HepG2 (cell line): ENCODE results near the gene RIPK3. TPM values are rescaled to one million over a fixed set of nuclear protein-coding genes. Genes with fewer than 3 reads are reported as not detected.

Source experiments
- ISX ChIP-seq: sonication (generic); formaldehyde crosslinking; conservative IDR thresholded peaks from 2 replicates; pipeline ENCODE4 v1.5.0; 2020; ENCODE audit warnings: missing genetic modification reagents
- KLF6 ChIP-seq: IDR thresholded peaks from 2 replicates; pipeline ENCODE4 v1.8.0; 2016; ENCODE audit warnings: missing biosample characterization, missing genetic modification reagents
- MAF1 ChIP-seq: sonication (generic); formaldehyde crosslinking; IDR thresholded peaks from 2 replicates; pipeline ENCODE4 v1.5.0; 2020; ENCODE audit warnings: missing genetic modification reagents, borderline replicate concordance
- MAFK ChIP-seq, 2 experiments: IDR thresholded peaks in 1 of 2; conservative IDR thresholded peaks in 1 of 2; 2 replicates each; pipeline ENCODE4 v1.6.1; 2011; ENCODE audit warnings: improper control_type of control experiment in 2 of 2, low read length in 2 of 2
- MATR3 ChIP-seq: sonication (generic); formaldehyde crosslinking; IDR thresholded peaks from 2 replicates; pipeline ENCODE4 v1.4.0; 2020; ENCODE audit warnings: missing genetic modification reagents
- MED1 ChIP-seq: sonication (generic); formaldehyde crosslinking; IDR thresholded peaks from 2 replicates; pipeline ENCODE4 v1.4.0; 2020; ENCODE audit warnings: missing genetic modification reagents
- PHF8 ChIP-seq: sonication (generic); formaldehyde crosslinking; IDR thresholded peaks from 2 replicates; pipeline ENCODE4 v1.5.0; 2020; ENCODE audit warnings: missing genetic modification reagents
- RBFOX2 ChIP-seq: fragments of 200-400 bp; formaldehyde crosslinking; IDR thresholded peaks from 2 replicates; pipeline ENCODE4 v1.6.1; 2017; ENCODE audit warnings: low read depth, mild to moderate bottlenecking, low read length
- RBM22 ChIP-seq: fragments of 200-400 bp; formaldehyde crosslinking; optimal IDR thresholded peaks from 2 replicates; pipeline ENCODE3; 2017; ENCODE audit warnings: mild to moderate bottlenecking, low read length, moderate library complexity
- REPIN1 ChIP-seq: sonication (generic); formaldehyde crosslinking; IDR thresholded peaks from 2 replicates; pipeline ENCODE4 v1.8.0; 2022; ENCODE audit warnings: missing genetic modification reagents, low read depth, mild to moderate bottlenecking, borderline replicate concordance
- SMC3 ChIP-seq: IDR thresholded peaks from 2 replicates; pipeline ENCODE4 v1.6.1; 2011; ENCODE audit warnings: low read length, improper control_type of control experiment
- SUZ12 ChIP-seq: fragments of 150-350 bp; IDR thresholded peaks from 2 replicates; pipeline ENCODE4 v1.6.1; 2014; ENCODE audit warnings: low read depth, low read length
- TCF7L2 ChIP-seq: IDR thresholded peaks from 2 replicates; pipeline ENCODE4 v1.6.1; 2011; ENCODE audit warnings: mild to moderate bottlenecking, low read depth, low read length, moderate library complexity
- TMF1 ChIP-seq: sonication (generic); formaldehyde crosslinking; IDR thresholded peaks from 2 replicates; pipeline ENCODE4 v1.8.1; 2022; ENCODE audit warnings: low read depth, missing genetic modification reagents
- ZBTB20 ChIP-seq: sonication (generic); formaldehyde crosslinking; IDR thresholded peaks from 2 replicates; pipeline ENCODE4 v1.8.1; 2023; ENCODE audit warnings: missing genetic modification reagents, low read depth, mild to moderate bottlenecking, borderline replicate concordance
- ZFP82 ChIP-seq: sonication (generic); formaldehyde crosslinking; IDR thresholded peaks from 2 replicates; pipeline ENCODE4 v1.5.1; 2020; ENCODE audit warnings: mild to moderate bottlenecking, missing genetic modification reagents, borderline replicate concordance
- ZFX ChIP-seq: sonication (generic); formaldehyde crosslinking; IDR thresholded peaks from 2 replicates; pipeline ENCODE4 v1.4.0; 2020; ENCODE audit warnings: mild to moderate bottlenecking, low read depth, missing genetic modification reagents, moderate library complexity
- ZNF20 ChIP-seq: sonication (generic); formaldehyde crosslinking; IDR thresholded peaks from 2 replicates; pipeline ENCODE4 v1.4.0; 2020; ENCODE audit warnings: mild to moderate bottlenecking, moderate library complexity, missing genetic modification reagents
- ZNF598 ChIP-seq: sonication (generic); formaldehyde crosslinking; IDR thresholded peaks from 2 replicates; pipeline ENCODE4 v1.5.1; 2020; ENCODE audit warnings: mild to moderate bottlenecking, missing genetic modification reagents, borderline replicate concordance
- ZNF615 ChIP-seq: sonication (generic); formaldehyde crosslinking; IDR thresholded peaks from 2 replicates; pipeline ENCODE4 v1.5.0; 2020; ENCODE audit warnings: mild to moderate bottlenecking, missing genetic modification reagents, borderline replicate concordance
- ZSCAN29 ChIP-seq: sonication (generic); formaldehyde crosslinking; conservative IDR thresholded peaks from 2 replicates; pipeline ENCODE4 v1.4.0; 2020; ENCODE audit warnings: mild to moderate bottlenecking, missing genetic modification reagents
- polyA plus RNA-seq, 8 experiments: library from polyadenylated mRNA; depleted of rRNA in 3 of 8; stranded (reverse) in 7 of 8; unstranded in 1 of 8; fragments of >200 nt; fragmentation: Illumina TruSeq in 4 of 8; extraction: Trizol in 4 of 8; gene quantifications; 2 replicates each; pipeline versions ENCODE4 v1.2.1 to v1.2.3, GENCODE V29; 2011 to 2016; ENCODE audit warnings: low read depth in 4 of 8, missing spikeins in 1 of 8, mixed read lengths in 1 of 8; ENCODE audit not compliant: insufficient read depth in 1 of 8
- total RNA-seq, 5 experiments: library from RNA; depleted of rRNA; stranded (reverse); fragments of >200 nt; fragmentation: Illumina TruSeq; extraction: Trizol; gene quantifications; 2 replicates each; pipeline ENCODE4 v1.2.3, GENCODE V29; 2016; ENCODE audit warnings: low read depth in 1 of 5
- TF ChIP-seq, protein P1 (sequence below): sonication (generic); formaldehyde crosslinking; IDR thresholded peaks from 2 replicates; pipeline ENCODE4 v1.5.1; 2020; ENCODE audit warnings: missing genetic modification reagents, mild to moderate bottlenecking, borderline replicate concordance
- TF ChIP-seq, protein P2 (sequence below): sonication (generic); formaldehyde crosslinking; IDR thresholded peaks from 2 replicates; pipeline ENCODE4 v1.4.0; 2020; ENCODE audit warnings: mild to moderate bottlenecking, missing genetic modification reagents
- TF ChIP-seq, protein P3 (sequence below): fragments of 450-650 bp; IDR thresholded peaks from 2 replicates; pipeline ENCODE4 v1.6.1; 2017
- TF ChIP-seq, protein P4 (sequence below): sonication (generic); formaldehyde crosslinking; IDR thresholded peaks from 2 replicates; pipeline ENCODE4 v1.4.0; 2020; ENCODE audit warnings: missing genetic modification reagents
- TF ChIP-seq, protein P5 (sequence below): sonication (generic); formaldehyde crosslinking; IDR thresholded peaks from 2 replicates; pipeline ENCODE4 v1.5.0; 2020; ENCODE audit warnings: missing genetic modification reagents, mild to moderate bottlenecking, borderline replicate concordance

Gene RIPK3
- total and polyA plus RNA-seq, 2 of the 13 experiments (the other 11 are each of a cell fraction or from before 2014, with no cell fraction given), result not detected

DNA sequence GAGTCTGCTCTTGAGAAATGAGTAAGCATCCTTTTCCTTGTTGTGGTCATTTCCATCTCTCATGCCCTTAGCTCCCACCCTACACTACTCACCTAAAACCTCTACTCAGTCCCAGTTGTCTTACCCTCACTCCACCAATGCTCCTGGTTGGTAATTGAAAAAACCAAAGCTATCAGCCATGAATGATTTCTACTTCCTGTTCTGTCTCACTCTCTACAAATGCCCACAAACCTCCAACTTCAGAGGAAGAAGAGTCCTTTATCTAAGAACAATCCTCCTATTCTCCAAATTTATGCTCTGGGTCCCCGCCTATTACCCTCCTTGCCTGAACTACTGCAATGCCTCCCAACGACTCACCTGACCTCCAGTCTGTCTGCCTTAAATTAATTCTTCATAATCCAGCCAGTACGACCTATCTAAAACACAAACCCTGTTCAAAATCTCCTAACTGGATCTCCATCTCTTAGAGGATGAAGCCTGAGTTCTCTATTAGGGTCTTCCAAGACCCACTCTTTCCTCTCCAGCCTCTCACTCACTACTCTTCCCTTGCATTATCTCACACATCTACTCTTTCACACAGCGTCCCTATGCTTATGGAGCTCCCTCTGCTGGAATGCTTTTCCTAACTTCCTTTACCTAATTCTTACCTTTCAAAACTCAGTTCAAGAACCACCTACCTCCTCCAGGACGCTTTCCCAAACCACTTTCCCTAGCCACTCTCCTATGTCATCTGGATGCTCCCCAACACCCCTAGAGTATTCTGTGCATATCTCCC, 42.4 kb downstream of the RIPK3 start (continued):
- TF ChIP-seq, protein P1, sequence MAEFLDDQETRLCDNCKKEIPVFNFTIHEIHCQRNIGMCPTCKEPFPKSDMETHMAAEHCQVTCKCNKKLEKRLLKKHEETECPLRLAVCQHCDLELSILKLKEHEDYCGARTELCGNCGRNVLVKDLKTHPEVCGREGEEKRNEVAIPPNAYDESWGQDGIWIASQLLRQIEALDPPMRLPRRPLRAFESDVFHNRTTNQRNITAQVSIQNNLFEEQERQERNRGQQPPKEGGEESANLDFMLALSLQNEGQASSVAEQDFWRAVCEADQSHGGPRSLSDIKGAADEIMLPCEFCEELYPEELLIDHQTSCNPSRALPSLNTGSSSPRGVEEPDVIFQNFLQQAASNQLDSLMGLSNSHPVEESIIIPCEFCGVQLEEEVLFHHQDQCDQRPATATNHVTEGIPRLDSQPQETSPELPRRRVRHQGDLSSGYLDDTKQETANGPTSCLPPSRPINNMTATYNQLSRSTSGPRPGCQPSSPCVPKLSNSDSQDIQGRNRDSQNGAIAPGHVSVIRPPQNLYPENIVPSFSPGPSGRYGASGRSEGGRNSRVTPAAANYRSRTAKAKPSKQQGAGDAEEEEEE (CRISPR knock-in tag), result no peak
- no peak for TF ChIP-seq MATR3
- TF ChIP-seq, protein P2, sequence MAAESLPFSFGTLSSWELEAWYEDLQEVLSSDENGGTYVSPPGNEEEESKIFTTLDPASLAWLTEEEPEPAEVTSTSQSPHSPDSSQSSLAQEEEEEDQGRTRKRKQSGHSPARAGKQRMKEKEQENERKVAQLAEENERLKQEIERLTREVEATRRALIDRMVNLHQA, result no peak; the same call in 1 of the 2 replicates
- TF ChIP-seq TMF1 (CRISPR knock-in tag), result no peak
- no peak for TF ChIP-seq ISX
- TF ChIP-seq ZBTB20 (CRISPR knock-in tag), result no peak
- no peak for TF ChIP-seq ZFP82 (CRISPR knock-in tag)
- TF ChIP-seq ZNF20 (CRISPR knock-in tag), result no peak
- TF ChIP-seq RBM22, result peak; percentile 63
- 0 out of 2 replicates have a peak, but pooled peaks have one; percentile 73 for TF ChIP-seq ZSCAN29 (CRISPR knock-in tag)
- TF ChIP-seq, protein P3, sequence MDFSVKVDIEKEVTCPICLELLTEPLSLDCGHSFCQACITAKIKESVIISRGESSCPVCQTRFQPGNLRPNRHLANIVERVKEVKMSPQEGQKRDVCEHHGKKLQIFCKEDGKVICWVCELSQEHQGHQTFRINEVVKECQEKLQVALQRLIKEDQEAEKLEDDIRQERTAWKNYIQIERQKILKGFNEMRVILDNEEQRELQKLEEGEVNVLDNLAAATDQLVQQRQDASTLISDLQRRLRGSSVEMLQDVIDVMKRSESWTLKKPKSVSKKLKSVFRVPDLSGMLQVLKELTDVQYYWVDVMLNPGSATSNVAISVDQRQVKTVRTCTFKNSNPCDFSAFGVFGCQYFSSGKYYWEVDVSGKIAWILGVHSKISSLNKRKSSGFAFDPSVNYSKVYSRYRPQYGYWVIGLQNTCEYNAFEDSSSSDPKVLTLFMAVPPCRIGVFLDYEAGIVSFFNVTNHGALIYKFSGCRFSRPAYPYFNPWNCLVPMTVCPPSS, result no peak
- no peak for TF ChIP-seq ZNF598 (CRISPR knock-in tag)
- no peak for TF ChIP-seq ZNF615 (CRISPR knock-in tag)
- no peak for TF ChIP-seq PHF8
- TF ChIP-seq, protein P4, sequence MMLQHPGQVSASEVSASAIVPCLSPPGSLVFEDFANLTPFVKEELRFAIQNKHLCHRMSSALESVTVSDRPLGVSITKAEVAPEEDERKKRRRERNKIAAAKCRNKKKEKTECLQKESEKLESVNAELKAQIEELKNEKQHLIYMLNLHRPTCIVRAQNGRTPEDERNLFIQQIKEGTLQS (CRISPR knock-in tag), result no peak
- TF ChIP-seq TCF7L2, result no peak
- TF ChIP-seq REPIN1 (CRISPR knock-in tag), result no peak
- no peak for TF ChIP-seq MAF1 (CRISPR knock-in tag)
- peak; percentile 60 for TF ChIP-seq ZFX (CRISPR knock-in tag)
- TF ChIP-seq, protein P5, sequence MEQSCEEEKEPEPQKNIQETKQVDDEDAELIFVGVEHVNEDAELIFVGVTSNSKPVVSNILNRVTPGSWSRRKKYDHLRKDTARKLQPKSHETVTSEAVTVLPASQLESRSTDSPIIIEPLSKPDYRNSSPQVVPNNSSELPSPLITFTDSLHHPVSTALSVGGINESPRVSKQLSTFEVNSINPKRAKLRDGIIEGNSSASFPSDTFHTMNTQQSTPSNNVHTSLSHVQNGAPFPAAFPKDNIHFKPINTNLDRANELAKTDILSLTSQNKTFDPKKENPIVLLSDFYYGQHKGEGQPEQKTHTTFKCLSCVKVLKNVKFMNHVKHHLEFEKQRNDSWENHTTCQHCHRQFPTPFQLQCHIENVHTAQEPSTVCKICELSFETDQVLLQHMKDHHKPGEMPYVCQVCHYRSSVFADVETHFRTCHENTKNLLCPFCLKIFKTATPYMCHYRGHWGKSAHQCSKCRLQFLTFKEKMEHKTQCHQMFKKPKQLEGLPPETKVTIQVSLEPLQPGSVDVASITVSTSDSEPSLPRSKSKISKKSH, result no peak
- 0 out of 2 replicates have a peak, but pooled peaks have one; percentile 21 for TF ChIP-seq RBFOX2
- TF ChIP-seq SUZ12, result 0 out of 2 replicates have a peak, but pooled peaks have one; percentile 11
- peak; percentile 94 for TF ChIP-seq SMC3
- 0 out of 2 replicates have a peak, but pooled peaks have one; percentile 20 for TF ChIP-seq KLF6 (CRISPR knock-in tag)
- peak; percentile 36; the same call in 1 of the 2 replicates for TF ChIP-seq MED1 (CRISPR knock-in tag)
- no peak for TF ChIP-seq MAFK (conservative IDR thresholded peaks at IDR 0.05 in 1 of 2, IDR thresholded peaks at IDR 0.05 in 1 of 2; ENCODE audit: low read length in 2 of 2)
